HG03060 (cell line): ENCODE results near the gene CCDC50.

Experiments
- ATAC-seq: cut with Tn5 transposase; IDR thresholded peaks from one replicate; pipeline ENCODE4 v1.9.1; 2021; ENCODE audit warnings: low read depth, moderate number of reproducible peaks; ENCODE audit not compliant: unreplicated experiment

CCDC50 gene

GRCh38 chr3:191328962-191329653, at the start of gene CCDC50:
TSS of gene CCDC50 (plus strand) at chr3:191329394. CDS start at chr3:191329675, 281 bp downstream.
- peak; percentile 51 for ATAC-seq

GRCh38 chr3:191280111-191280510, 49.1 kb upstream of the CCDC50 start:
- ATAC-seq: no peak

GRCh38 chr3:191280882-191281281, 48.3 kb upstream of the CCDC50 start:
- no peak for ATAC-seq

- ATAC-seq: no peak
Observed at GRCh38 chr3:191282251-191283185, 46.7 kb upstream of the CCDC50 start.

GRCh38 chr3:191283400-191283799, 45.8 kb upstream of the CCDC50 start:
- ATAC-seq: peak; percentile 63

GRCh38 chr3:191290311-191291025, 38.7 kb upstream of the CCDC50 start:
- peak; percentile 76 for ATAC-seq

- ATAC-seq: no peak
Observed at GRCh38 chr3:191292243-191293015, 36.8 kb upstream of the CCDC50 start.

- ATAC-seq: no peak
Observed at GRCh38 chr3:191294291-191294690, 34.9 kb upstream of the CCDC50 start.

GRCh38 chr3:191296041-191296541, 33.1 kb upstream of the CCDC50 start:
- ATAC-seq: peak; percentile 72

GRCh38 chr3:191298846-191299245, 30.3 kb upstream of the CCDC50 start:
- no peak for ATAC-seq

- ATAC-seq: peak; percentile 23
Observed at GRCh38 chr3:191300422-191300821, 28.8 kb upstream of the CCDC50 start.

- ATAC-seq: peak; percentile 74
Observed at GRCh38 chr3:191301017-191301416, 28.2 kb upstream of the CCDC50 start.

GRCh38 chr3:191301782-191302411, 27.3 kb upstream of the CCDC50 start:
- ATAC-seq: no peak

- no peak for ATAC-seq
Observed at GRCh38 chr3:191302451-191302850, 26.7 kb upstream of the CCDC50 start.

- ATAC-seq: no peak
Observed at GRCh38 chr3:191303596-191303995, 25.6 kb upstream of the CCDC50 start.

GRCh38 chr3:191306428-191306827, 22.8 kb upstream of the CCDC50 start:
- ATAC-seq: no peak

- no peak for ATAC-seq
Observed at GRCh38 chr3:191307341-191307740, 21.9 kb upstream of the CCDC50 start.

GRCh38 chr3:191313296-191313695, 15.9 kb upstream of the CCDC50 start:
- no peak for ATAC-seq

GRCh38 chr3:191314109-191314728, 15.0 kb upstream of the CCDC50 start:
- ATAC-seq: no peak
